Measurements from ENCODE around the gene IGF2R. TPM values are rescaled to one million over a fixed set of nuclear protein-coding genes. Genes with fewer than 3 reads are reported as not detected.
"Not testable (repeated sequence)": the region's sequence is repeated elsewhere in the genome, so short reads cannot be mapped to it uniquely, and the experiment has no call there.

The IGF2R gene
- total RNA-seq, 2 experiments from 2014 or later: 57.4 to 59.8 TPM

GRCh38 chr6:160086754-160087153 is 117.9 kb downstream of the IGF2R start:
- ChIA-PET POLR2A (no interaction called here), CTCF (interaction anchor here (1.7 kb wide), 1 partner anchor 51 kb away, joined by 5 read pairs; no protein-coding TSS in a partner anchor)
- DNase-seq (no peak), ATAC-seq (no peak)
- no peak overlapping the region for H3K4me3 Mint-ChIP-seq
- H3K27me3 Mint-ChIP-seq (ENCODE audit: low read depth): no peaks in the 10 kb centered on the region
- no peaks in the 10 kb centered on the region for H3K9me3 Mint-ChIP-seq (ENCODE audit: insufficient read depth)
- H3K4me1 Mint-ChIP-seq (ENCODE audit: low read depth): peaks cover 17% of the 10 kb centered on the region
- peaks cover 72% of the 10 kb centered on the region for H3K36me3 Mint-ChIP-seq (ENCODE audit: low read depth)
- H3K27ac Mint-ChIP-seq: no peak overlapping the region

GRCh38 chr6:160088069-160088783 is 119.3 kb downstream of the IGF2R start:
- ATAC-seq: no peak
- ChIA-PET POLR2A (interaction anchor here (1.1 kb wide), 1 partner anchor 11 kb away, joined by 3 read pairs; no protein-coding TSS in a partner anchor), CTCF (interaction anchor here (0.9 to 1.7 kb wide), 5 partner anchors 12 to 367 kb away, joined by 3 to 7 read pairs (median 4); no protein-coding TSS in a partner anchor)
- Mint-ChIP-seq H3K9me3 (ENCODE audit: insufficient read depth) (no peaks in the 10 kb centered on the region), H3K27ac (no peak overlapping the region), H3K4me3 (no peak overlapping the region), H3K36me3 (ENCODE audit: low read depth) (peaks cover 73% of the 10 kb centered on the region), H3K27me3 (ENCODE audit: low read depth) (no peaks in the 10 kb centered on the region), H3K4me1 (ENCODE audit: low read depth) (peaks cover 17% of the 10 kb centered on the region)
- DNase-seq: no peak

- peaks cover 73% of the 10 kb centered on the region for H3K36me3 Mint-ChIP-seq (ENCODE audit: low read depth)
- ChIA-PET CTCF (interaction anchor here (0.9 to 1.6 kb wide), 4 partner anchors 13 to 366 kb away, joined by 3 to 7 read pairs (median 4); no protein-coding TSS in a partner anchor), POLR2A (interaction anchor here (1.1 kb wide), 1 partner anchor 12 kb away, joined by 3 read pairs; no protein-coding TSS in a partner anchor)
- H3K9me3 Mint-ChIP-seq (ENCODE audit: insufficient read depth): no peaks in the 10 kb centered on the region
- peaks cover 17% of the 10 kb centered on the region for H3K4me1 Mint-ChIP-seq (ENCODE audit: low read depth)
- H3K27me3 Mint-ChIP-seq (ENCODE audit: low read depth): no peaks in the 10 kb centered on the region
- ATAC-seq (no peak), DNase-seq (no peak)
- H3K27ac Mint-ChIP-seq: no peak overlapping the region
- no peak overlapping the region for H3K4me3 Mint-ChIP-seq
Measured at GRCh38 chr6:160088784-160089533, 120.1 kb downstream of the IGF2R start.

GRCh38 chr6:160089534-160089897 is 120.6 kb downstream of the IGF2R start:
- ATAC-seq: no peak
- H3K4me3 Mint-ChIP-seq: no peak overlapping the region
- no peak overlapping the region for H3K27ac Mint-ChIP-seq
- POLR2A ChIA-PET: interaction anchor here (1.1 kb wide), 1 partner anchor 12 kb away, joined by 3 read pairs; no protein-coding TSS in a partner anchor
- CTCF ChIA-PET: interaction anchor here (1.1 kb wide), 1 partner anchor 17 kb away, joined by 3 read pairs; no protein-coding TSS in a partner anchor
- no peaks in the 10 kb centered on the region for H3K27me3 Mint-ChIP-seq (ENCODE audit: low read depth)
- H3K4me1 Mint-ChIP-seq (ENCODE audit: low read depth): peaks cover 15% of the 10 kb centered on the region
- peaks cover 73% of the 10 kb centered on the region for H3K36me3 Mint-ChIP-seq (ENCODE audit: low read depth)
- no peaks in the 10 kb centered on the region for H3K9me3 Mint-ChIP-seq (ENCODE audit: insufficient read depth)
- no peak for DNase-seq

GRCh38 chr6:160090442-160091239 is 121.8 kb downstream of the IGF2R start:
- H3K27me3 Mint-ChIP-seq (ENCODE audit: low read depth); H3K4me1 Mint-ChIP-seq (ENCODE audit: low read depth); H3K9me3 Mint-ChIP-seq (ENCODE audit: insufficient read depth); H3K27ac Mint-ChIP-seq; H3K4me3 Mint-ChIP-seq; DNase-seq; POLR2A ChIA-PET; ATAC-seq; CTCF ChIA-PET: not testable (repeated sequence)
- peaks cover 69% of the 10 kb centered on the region for H3K36me3 Mint-ChIP-seq (ENCODE audit: low read depth)

- H3K36me3 Mint-ChIP-seq (ENCODE audit: low read depth): peaks cover 67% of the 10 kb centered on the region
- POLR2A ChIA-PET; H3K9me3 Mint-ChIP-seq (ENCODE audit: insufficient read depth); ATAC-seq; H3K4me3 Mint-ChIP-seq; H3K27ac Mint-ChIP-seq; H3K27me3 Mint-ChIP-seq (ENCODE audit: low read depth); DNase-seq; H3K4me1 Mint-ChIP-seq (ENCODE audit: low read depth): not testable (repeated sequence)
- CTCF ChIA-PET: interaction anchor here (1.1 kb wide), 1 partner anchor 363 kb away, joined by 3 read pairs; no protein-coding TSS in a partner anchor
Measured at GRCh38 chr6:160092176-160092575, 123.3 kb downstream of the IGF2R start.

- Mint-ChIP-seq H3K27ac (peak overlapping the region; percentile 30), H3K27me3 (ENCODE audit: low read depth) (no peaks in the 10 kb centered on the region), H3K4me1 (ENCODE audit: low read depth) (no peaks in the 10 kb centered on the region), H3K36me3 (ENCODE audit: low read depth) (peaks cover 70% of the 10 kb centered on the region), H3K4me3 (no peak overlapping the region), H3K9me3 (ENCODE audit: insufficient read depth) (no peaks in the 10 kb centered on the region)
- ATAC-seq (no peak), DNase-seq (no peak)
- POLR2A ChIA-PET: no interaction called here
- CTCF ChIA-PET: interaction anchor here (1.1 kb wide), 1 partner anchor 363 kb away, joined by 3 read pairs; no protein-coding TSS in a partner anchor
Measured at GRCh38 chr6:160092602-160093001, 123.7 kb downstream of the IGF2R start.

- CTCF ChIA-PET: interaction anchor here (1.1 kb wide), 1 partner anchor 362 kb away, joined by 3 read pairs; no protein-coding TSS in a partner anchor
- Mint-ChIP-seq H3K9me3 (ENCODE audit: insufficient read depth) (no peaks in the 10 kb centered on the region), H3K27ac (no peak overlapping the region), H3K4me1 (ENCODE audit: low read depth) (peaks cover 1% of the 10 kb centered on the region), H3K4me3 (no peak overlapping the region), H3K36me3 (ENCODE audit: low read depth) (peaks cover 71% of the 10 kb centered on the region), H3K27me3 (ENCODE audit: low read depth) (no peaks in the 10 kb centered on the region)
- POLR2A ChIA-PET: no interaction called here
- ATAC-seq (no peak), DNase-seq (no peak)
Measured at GRCh38 chr6:160093061-160093460, 124.2 kb downstream of the IGF2R start.

- H3K9me3 Mint-ChIP-seq (ENCODE audit: insufficient read depth): no peaks in the 10 kb centered on the region
- POLR2A ChIA-PET: no interaction called here
- ATAC-seq (no peak), DNase-seq (no peak)
- CTCF ChIA-PET: no interaction called here
- peaks cover 5% of the 10 kb centered on the region for H3K4me1 Mint-ChIP-seq (ENCODE audit: low read depth)
- H3K27ac Mint-ChIP-seq: no peak overlapping the region
- no peak overlapping the region for H3K4me3 Mint-ChIP-seq
- no peaks in the 10 kb centered on the region for H3K27me3 Mint-ChIP-seq (ENCODE audit: low read depth)
- H3K36me3 Mint-ChIP-seq (ENCODE audit: low read depth): peaks cover 73% of the 10 kb centered on the region
Measured at GRCh38 chr6:160093946-160094345, 125.1 kb downstream of the IGF2R start.

GRCh38 chr6:160095146-160095845 is 126.4 kb downstream of the IGF2R start:
- H3K4me1 Mint-ChIP-seq (ENCODE audit: low read depth): peaks cover 15% of the 10 kb centered on the region
- POLR2A ChIA-PET: no interaction called here
- no peaks in the 10 kb centered on the region for H3K9me3 Mint-ChIP-seq (ENCODE audit: insufficient read depth)
- H3K27me3 Mint-ChIP-seq (ENCODE audit: low read depth): no peaks in the 10 kb centered on the region
- DNase-seq: no peak
- H3K4me3 Mint-ChIP-seq: no peak overlapping the region
- peaks cover 63% of the 10 kb centered on the region for H3K36me3 Mint-ChIP-seq (ENCODE audit: low read depth)
- no peak for ATAC-seq
- CTCF ChIA-PET: interaction anchor here (0.9 kb wide), 1 partner anchor 424 kb away, joined by 3 read pairs; no protein-coding TSS in a partner anchor
- no peak overlapping the region for H3K27ac Mint-ChIP-seq
